Neural cell (in vitro differentiated cells): ENCODE results near the gene PLA2G4E. TPM values are rescaled to one million over a fixed set of nuclear protein-coding genes. Genes with fewer than 3 reads are reported as not detected.

Source experiments
- H2AFZ ChIP-seq: fragments of 200-600, 300-800 bp; sonication (generic), shearing (Covaris generic); 2 replicates; pipeline ENCODE4 v1.6.0; 2014; ENCODE audit warnings: low read depth, mild to moderate bottlenecking, antibody characterized with exemption, low read length, moderate library complexity
- H3F3A ChIP-seq: fragments of 200-600 bp; shearing (Covaris generic); 2 replicates; pipeline ENCODE4 v1.6.1; 2016; ENCODE audit warnings: mild to moderate bottlenecking, moderate library complexity, mixed read lengths, antibody characterized with exemption, low read length; ENCODE audit not compliant: insufficient read depth, poor library complexity, severe bottlenecking
- H3K27ac ChIP-seq: fragments of 200-600, 300-800 bp; sonication (generic), shearing (Covaris generic); 2 replicates; pipeline ENCODE4 v1.5.1; 2014; ENCODE audit warnings: mild to moderate bottlenecking, low read length, moderate library complexity
- H3K27me3 ChIP-seq: fragments of 300-800, 200-600 bp; sonication (generic), shearing (Covaris generic); 2 replicates; pipeline ENCODE4 v1.6.0; 2014; ENCODE audit warnings: mild to moderate bottlenecking, low read depth, low read length, moderate library complexity; ENCODE audit not compliant: insufficient read depth
- H3K36me3 ChIP-seq: fragments of 300-800, 200-600 bp; sonication (generic), shearing (Covaris generic); 2 replicates; pipeline ENCODE4 v1.5.1; 2014; ENCODE audit warnings: mild to moderate bottlenecking, antibody characterized with exemption, low read length, moderate library complexity; ENCODE audit not compliant: insufficient read depth
- H3K4me2 ChIP-seq: fragments of 300-800, 200-600 bp; sonication (generic), shearing (Covaris generic); 2 replicates; pipeline ENCODE4 v1.6.0; 2014; ENCODE audit warnings: mild to moderate bottlenecking, low read length
- H3K4me3 ChIP-seq: fragments of 300-800, 200-600 bp; sonication (generic), shearing (Covaris generic); 2 replicates; pipeline ENCODE4 v1.5.1; 2014; ENCODE audit warnings: mild to moderate bottlenecking, low read length, moderate library complexity
- H3K79me2 ChIP-seq: fragments of 200-600 bp; shearing (Covaris generic); replicated peaks from 2 replicates; pipeline ENCODE4 v1.6.0; 2014; ENCODE audit warnings: mild to moderate bottlenecking, low read length, moderate library complexity; ENCODE audit not compliant: insufficient read depth
- H3K9ac ChIP-seq: fragments of 300-800, 200-600 bp; sonication (generic), shearing (Covaris generic); 2 replicates; pipeline ENCODE4 v1.6.1; 2016; ENCODE audit warnings: mild to moderate bottlenecking, low read length, mixed read lengths
- H3K9me2 ChIP-seq: fragments of 200-600 bp; shearing (Covaris generic); 2 replicates; pipeline ENCODE4 v1.6.1; 2016; ENCODE audit warnings: mild to moderate bottlenecking, low read length, mixed read lengths; ENCODE audit not compliant: insufficient read depth
- H3K9me3 ChIP-seq: fragments of 200-600, 300-800 bp; sonication (generic), shearing (Covaris generic); 2 replicates; pipeline ENCODE4 v1.6.1; 2016; ENCODE audit warnings: mild to moderate bottlenecking, mixed run types, low read length, moderate library complexity, mixed read lengths
- H4K20me1 ChIP-seq: fragments of 200-600 bp; shearing (Covaris generic); 2 replicates; pipeline ENCODE4 v1.6.1; 2016; ENCODE audit warnings: mild to moderate bottlenecking, mixed run types; ENCODE audit not compliant: insufficient read depth
- EP300 ChIP-seq: fragments of 450-650 bp; conservative IDR thresholded peaks from 2 replicates; pipeline ENCODE4 v1.6.1; 2014; ENCODE audit warnings: antibody characterized with exemption, mild to moderate bottlenecking, moderate library complexity; ENCODE audit not compliant: poor library complexity, severe bottlenecking
- EZH2 ChIP-seq: fragments of 200-600, 300-800 bp; shearing (Covaris generic), sonication (generic); IDR thresholded peaks from 2 replicates; pipeline ENCODE4 v1.6.1; 2014; ENCODE audit warnings: antibody characterized with exemption, low read length, borderline replicate concordance, mild to moderate bottlenecking; ENCODE audit not compliant: insufficient read depth, poor library complexity, severe bottlenecking
- MXI1 ChIP-seq: fragments of 450-650 bp; conservative IDR thresholded peaks from 2 replicates; pipeline ENCODE4 v1.6.1; 2014; ENCODE audit warnings: antibody characterized with exemption, mild to moderate bottlenecking; ENCODE audit not compliant: poor library complexity, severe bottlenecking
- POLR2AphosphoS5 ChIP-seq: IDR thresholded peaks from 2 replicates; pipeline ENCODE4 v1.6.1; 2012
- RAD21 ChIP-seq: fragments of 450-650 bp; conservative IDR thresholded peaks from 2 replicates; pipeline ENCODE4 v1.6.1; 2014; ENCODE audit warnings: antibody characterized with exemption, mild to moderate bottlenecking, moderate library complexity
- SMC3 ChIP-seq: fragments of 450-650 bp; conservative IDR thresholded peaks from 2 replicates; pipeline ENCODE4 v1.6.1; 2014; ENCODE audit warnings: antibody characterized with exemption, mild to moderate bottlenecking, moderate library complexity; ENCODE audit not compliant: poor library complexity
- TAF1 ChIP-seq: IDR thresholded peaks from 2 replicates; pipeline ENCODE4 v1.6.1; 2012; ENCODE audit warnings: low read depth
- polyA plus RNA-seq: library from polyadenylated mRNA; depleted of rRNA; stranded (reverse); fragments of >200 nt; gene quantifications from 2 replicates; pipeline ENCODE4 v1.2.3, GENCODE V29; 2014
- TF ChIP-seq, protein P1 (sequence below): IDR thresholded peaks from 2 replicates; pipeline ENCODE4 v1.6.1; 2012; ENCODE audit warnings: borderline replicate concordance
- TF ChIP-seq, protein P2 (sequence below): fragments of 450-650 bp; IDR thresholded peaks from 2 replicates; pipeline ENCODE4 v1.5.1; 2014; ENCODE audit warnings: antibody characterized with exemption, mild to moderate bottlenecking, moderate library complexity; ENCODE audit not compliant: poor library complexity, severe bottlenecking

The PLA2G4E gene
- polyA plus RNA-seq, 1 donor from 2014 or later: not detected

DNA sequence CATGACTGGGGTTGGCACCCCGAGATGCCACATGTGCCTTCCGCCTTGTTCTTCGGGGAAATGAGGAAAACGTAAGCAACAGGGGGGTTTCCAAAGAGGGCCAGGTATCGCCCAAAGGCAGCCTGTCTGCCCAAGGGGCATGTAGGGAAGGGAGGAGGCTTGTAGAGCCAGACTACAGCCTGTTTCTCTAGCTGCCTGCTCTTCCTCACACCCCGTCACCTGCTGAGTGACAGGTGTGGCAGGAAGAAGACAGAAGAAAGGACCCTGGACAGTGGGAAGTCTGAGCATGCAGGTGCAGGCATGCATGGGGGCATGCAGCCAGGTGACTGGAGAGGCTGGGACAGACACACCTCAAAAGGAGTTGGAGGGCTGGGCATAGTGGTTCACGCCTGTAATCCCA lies 9.8 kb downstream of the PLA2G4E start:
- H3K9me2 ChIP-seq: no peaks in the 10 kb centered on the region

DNA sequence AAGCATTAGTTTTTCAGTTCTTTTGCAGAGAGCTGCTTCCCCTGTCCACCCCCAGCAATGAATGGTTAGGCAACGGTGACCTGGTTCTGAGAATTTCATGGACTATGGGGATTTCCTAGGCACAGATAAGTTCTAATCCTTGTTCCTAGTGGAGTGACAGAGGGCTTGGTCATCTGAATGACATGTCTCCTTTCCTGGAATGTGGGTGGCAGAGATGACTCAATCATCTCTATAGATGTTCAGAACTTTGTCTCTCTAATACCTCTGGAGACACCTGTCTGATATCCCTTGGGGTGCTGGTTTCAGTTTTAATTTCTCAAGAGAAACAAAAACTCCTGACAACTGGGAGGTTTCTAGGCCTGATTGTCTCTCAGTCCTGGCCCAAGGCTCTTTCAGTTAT lies 10.4 kb downstream of the PLA2G4E start:
- Histone ChIP-seq H4K20me1 (no peaks in the 10 kb centered on the region), H3K27me3 (no peaks in the 10 kb centered on the region), H3K79me2 (no peaks in the 10 kb centered on the region), H3K9ac (no peak overlapping the region), H2AFZ (no peak overlapping the region), H3F3A (no peaks in the 10 kb centered on the region), H3K9me3 (no peaks in the 10 kb centered on the region), H3K27ac (no peak overlapping the region), H3K36me3 (no peaks in the 10 kb centered on the region), H3K4me3 (no peak overlapping the region), H3K4me2 (no peak overlapping the region), H3K9me2 (no peaks in the 10 kb centered on the region)
- TF ChIP-seq MXI1 (no peak), EP300 (no peak), RAD21 (no peak), EZH2 (no peak), TAF1 (no peak), SMC3 (no peak), POLR2AphosphoS5 (no peak)
- TF ChIP-seq, protein P1, sequence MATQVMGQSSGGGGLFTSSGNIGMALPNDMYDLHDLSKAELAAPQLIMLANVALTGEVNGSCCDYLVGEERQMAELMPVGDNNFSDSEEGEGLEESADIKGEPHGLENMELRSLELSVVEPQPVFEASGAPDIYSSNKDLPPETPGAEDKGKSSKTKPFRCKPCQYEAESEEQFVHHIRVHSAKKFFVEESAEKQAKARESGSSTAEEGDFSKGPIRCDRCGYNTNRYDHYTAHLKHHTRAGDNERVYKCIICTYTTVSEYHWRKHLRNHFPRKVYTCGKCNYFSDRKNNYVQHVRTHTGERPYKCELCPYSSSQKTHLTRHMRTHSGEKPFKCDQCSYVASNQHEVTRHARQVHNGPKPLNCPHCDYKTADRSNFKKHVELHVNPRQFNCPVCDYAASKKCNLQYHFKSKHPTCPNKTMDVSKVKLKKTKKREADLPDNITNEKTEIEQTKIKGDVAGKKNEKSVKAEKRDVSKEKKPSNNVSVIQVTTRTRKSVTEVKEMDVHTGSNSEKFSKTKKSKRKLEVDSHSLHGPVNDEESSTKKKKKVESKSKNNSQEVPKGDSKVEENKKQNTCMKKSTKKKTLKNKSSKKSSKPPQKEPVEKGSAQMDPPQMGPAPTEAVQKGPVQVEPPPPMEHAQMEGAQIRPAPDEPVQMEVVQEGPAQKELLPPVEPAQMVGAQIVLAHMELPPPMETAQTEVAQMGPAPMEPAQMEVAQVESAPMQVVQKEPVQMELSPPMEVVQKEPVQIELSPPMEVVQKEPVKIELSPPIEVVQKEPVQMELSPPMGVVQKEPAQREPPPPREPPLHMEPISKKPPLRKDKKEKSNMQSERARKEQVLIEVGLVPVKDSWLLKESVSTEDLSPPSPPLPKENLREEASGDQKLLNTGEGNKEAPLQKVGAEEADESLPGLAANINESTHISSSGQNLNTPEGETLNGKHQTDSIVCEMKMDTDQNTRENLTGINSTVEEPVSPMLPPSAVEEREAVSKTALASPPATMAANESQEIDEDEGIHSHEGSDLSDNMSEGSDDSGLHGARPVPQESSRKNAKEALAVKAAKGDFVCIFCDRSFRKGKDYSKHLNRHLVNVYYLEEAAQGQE: no peak
- TF ChIP-seq, protein P2, sequence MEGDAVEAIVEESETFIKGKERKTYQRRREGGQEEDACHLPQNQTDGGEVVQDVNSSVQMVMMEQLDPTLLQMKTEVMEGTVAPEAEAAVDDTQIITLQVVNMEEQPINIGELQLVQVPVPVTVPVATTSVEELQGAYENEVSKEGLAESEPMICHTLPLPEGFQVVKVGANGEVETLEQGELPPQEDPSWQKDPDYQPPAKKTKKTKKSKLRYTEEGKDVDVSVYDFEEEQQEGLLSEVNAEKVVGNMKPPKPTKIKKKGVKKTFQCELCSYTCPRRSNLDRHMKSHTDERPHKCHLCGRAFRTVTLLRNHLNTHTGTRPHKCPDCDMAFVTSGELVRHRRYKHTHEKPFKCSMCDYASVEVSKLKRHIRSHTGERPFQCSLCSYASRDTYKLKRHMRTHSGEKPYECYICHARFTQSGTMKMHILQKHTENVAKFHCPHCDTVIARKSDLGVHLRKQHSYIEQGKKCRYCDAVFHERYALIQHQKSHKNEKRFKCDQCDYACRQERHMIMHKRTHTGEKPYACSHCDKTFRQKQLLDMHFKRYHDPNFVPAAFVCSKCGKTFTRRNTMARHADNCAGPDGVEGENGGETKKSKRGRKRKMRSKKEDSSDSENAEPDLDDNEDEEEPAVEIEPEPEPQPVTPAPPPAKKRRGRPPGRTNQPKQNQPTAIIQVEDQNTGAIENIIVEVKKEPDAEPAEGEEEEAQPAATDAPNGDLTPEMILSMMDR: no peak

More for the DNA sequence above, 9.8 kb downstream of the PLA2G4E start:
- H2AFZ ChIP-seq: no peak overlapping the region
- H3K4me3 ChIP-seq: no peak overlapping the region
- no peaks in the 10 kb centered on the region for H3K27me3 ChIP-seq
- no peaks in the 10 kb centered on the region for H3K9me3 ChIP-seq
- no peaks in the 10 kb centered on the region for H3K79me2 ChIP-seq
- no peaks in the 10 kb centered on the region for H3F3A ChIP-seq
- H3K27ac ChIP-seq: no peak overlapping the region
- no peak overlapping the region for H3K9ac ChIP-seq
- H3K36me3 ChIP-seq: no peaks in the 10 kb centered on the region
- H4K20me1 ChIP-seq: no peaks in the 10 kb centered on the region
- TF ChIP-seq, protein P1: no peak
- TF ChIP-seq EP300 (no peak), RAD21 (no peak), TAF1 (no peak), POLR2AphosphoS5 (no peak), SMC3 (no peak), EZH2 (no peak), MXI1 (no peak)
- TF ChIP-seq, protein P2: no peak
- H3K4me2 ChIP-seq: no peak overlapping the region
